Measurements from ENCODE around the gene TTI1.

The TTI1 gene

GRCh38 chr20:38033330-38034107 lies at the start of gene TTI1, which contains the start of gene RPRD1B:
TTI1 (minus strand) TSS chr20:38033456; CDS start chr20:38013816, 19,640 bp downstream.
RPRD1B (plus strand) TSS chr20:38033746; CDS start chr20:38033948, 202 bp downstream.
- DNase-seq, result peak; percentile 85

GRCh38 chr20:38082894-38083293 lies 49.6 kb upstream of the TTI1 start:
- no peak for DNase-seq

DNA sequence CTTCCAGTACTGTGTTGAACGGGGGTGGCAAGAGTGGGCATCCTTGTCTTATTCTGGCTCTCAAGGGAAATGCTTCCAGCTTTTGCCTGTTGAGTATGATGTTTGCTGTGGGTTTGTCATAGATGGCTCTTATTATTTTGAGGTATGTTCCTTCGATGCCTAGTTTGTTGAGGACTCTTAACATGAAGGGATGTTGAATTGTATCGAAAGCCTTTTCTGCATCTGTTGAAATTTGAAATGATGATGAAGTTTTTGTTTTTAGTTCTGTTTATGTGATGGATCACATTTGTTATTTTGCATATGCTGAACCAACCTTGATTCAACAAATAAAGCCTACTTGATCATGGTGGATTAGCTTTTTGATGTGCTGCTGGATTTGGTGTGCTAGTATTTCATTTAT lies 48.3 kb upstream of the TTI1 start:
- no peak for DNase-seq

DNA sequence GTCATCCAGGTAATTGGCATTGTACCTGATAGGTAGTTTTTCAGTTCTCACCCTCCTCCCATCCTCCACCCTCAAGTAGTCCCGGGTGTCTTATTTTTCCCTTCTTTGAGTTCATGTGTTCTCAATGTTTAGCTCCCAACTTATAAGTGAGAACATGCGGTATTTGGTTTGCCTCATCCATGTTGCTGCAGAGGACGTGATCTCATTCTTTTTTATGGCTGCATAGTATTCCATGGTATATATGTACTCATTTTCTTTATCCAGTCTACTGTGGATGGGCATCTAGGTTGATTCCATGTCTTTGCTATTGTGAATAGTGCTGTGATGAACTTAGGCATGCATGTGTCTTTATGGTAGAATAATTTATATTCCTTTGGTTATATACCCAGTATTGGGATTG lies 46.1 kb upstream of the TTI1 start:
- no peak for DNase-seq

GRCh38 chr20:38078084-38078483 lies 44.8 kb upstream of the TTI1 start:
- no peak for DNase-seq

DNA sequence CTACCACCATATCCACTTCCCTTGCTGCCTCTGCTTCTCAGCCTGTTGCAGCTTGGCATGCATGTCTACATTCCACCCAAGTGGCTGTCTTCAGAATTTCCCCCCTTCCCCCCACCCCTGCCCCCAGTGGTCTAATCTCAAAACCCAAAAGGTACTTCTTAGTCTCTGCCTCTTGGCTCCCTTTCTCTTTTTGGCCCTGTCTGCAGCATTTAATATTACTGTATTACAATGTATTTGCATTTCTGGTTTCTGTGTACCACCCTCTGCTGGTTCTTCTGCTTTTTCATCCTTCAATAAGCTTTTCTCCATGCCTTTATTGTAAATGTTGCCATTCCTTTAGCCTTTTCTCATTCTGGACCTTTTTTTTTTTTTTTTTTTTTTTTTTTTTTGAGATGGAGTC lies 43.3 kb upstream of the TTI1 start:
- no peak for DNase-seq

DNA sequence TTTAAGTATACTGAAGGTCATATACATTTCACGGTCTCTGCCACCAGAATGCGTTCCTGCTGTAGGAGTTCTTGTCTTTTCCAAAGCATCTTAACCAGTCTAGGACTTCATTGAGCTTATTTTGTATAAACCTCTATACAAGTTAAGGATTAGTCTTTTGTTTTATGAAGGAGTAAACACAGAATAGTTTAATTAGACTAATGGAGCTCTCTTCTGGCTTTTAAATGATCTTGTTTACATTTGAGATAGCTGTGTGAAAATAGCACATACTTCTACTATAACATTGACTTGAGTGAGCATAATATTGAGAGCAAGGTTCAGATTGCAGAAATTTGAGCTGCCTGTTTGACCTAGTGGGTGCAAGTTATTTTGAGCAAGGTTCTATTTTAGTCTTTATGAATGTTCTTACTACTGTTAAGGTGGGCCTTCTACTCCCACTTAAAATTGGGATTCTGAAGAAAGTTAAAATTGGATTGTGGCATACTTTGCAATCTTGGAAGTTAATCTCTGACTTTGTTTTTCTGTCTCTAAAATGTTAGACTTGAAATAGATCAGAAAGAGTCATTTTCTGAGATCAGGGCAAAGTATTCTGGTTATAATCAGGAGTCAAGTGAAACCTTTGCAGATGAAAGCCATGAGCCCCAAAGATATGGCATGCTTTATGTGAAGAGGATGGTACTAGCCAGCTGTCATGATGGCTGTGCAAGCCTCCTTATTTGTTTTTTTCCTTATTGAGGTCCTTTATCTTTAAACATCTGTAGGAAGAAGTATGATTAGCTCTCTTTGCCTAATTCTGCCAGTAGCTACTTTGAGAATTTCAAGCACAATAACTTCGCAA lies 42.1 kb upstream of the TTI1 start:
- no peak for DNase-seq

- DNase-seq, result no peak
These were observed 40.2 kb upstream of the TTI1 start for GRCh38 chr20:38073307-38074071.

DNA sequence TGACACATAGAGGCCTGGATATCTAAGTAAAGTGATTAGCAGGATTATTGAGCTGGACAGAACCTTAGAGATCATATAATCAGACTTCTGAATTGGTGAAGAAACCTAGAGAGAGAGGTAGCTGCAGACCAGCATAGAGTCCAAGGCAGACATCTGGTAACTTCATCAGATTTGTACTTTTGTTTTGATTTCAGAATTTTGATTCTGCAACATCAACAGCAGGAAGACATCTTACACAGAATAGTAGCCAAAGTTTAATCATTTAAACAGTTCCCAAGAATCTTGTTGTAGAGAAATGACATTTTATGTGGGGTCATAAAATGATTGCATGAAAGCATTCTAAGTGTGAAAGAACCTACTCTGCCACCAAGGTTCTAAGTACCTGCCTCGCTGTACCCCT lies 39.6 kb upstream of the TTI1 start:
- no peak for DNase-seq

GRCh38 chr20:38067717-38068365 lies 34.6 kb upstream of the TTI1 start:
- DNase-seq, result no peak

DNA sequence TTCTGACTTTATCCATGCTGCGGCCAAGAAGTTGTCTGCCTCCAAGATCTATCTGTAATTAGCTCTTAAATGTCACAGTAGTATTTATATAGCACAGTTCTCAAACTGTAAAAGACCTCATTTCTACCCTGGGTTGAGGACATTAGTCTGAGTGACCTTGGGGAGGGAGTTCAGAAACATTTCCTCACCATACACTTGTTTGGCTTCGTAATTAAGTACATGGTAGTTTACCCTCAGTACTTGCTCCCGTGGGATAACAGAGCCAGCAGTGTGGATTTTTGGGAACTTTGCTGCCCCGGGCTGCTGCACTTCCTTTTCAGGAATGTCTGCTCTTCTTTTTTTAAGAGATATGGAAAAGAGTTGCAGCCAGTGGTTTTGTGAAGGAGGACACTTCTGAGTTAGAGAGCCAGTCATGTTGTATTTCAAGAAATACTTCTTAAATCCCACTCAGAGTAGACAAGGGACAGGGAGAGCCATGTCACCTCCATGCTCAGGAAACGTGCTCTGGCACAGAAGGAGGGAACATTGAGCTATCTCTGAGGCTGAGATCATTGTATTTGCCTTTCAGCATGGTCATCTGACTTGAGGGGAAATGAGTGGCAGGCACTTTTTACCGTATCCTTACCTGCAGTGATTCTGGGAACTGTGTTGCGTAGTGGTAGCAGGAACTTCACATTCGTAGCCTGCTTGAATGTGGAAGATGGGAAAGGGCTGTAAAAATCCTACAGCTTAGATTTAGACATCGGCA lies 33.9 kb upstream of the TTI1 start:
- DNase-seq, result no peak

DNA sequence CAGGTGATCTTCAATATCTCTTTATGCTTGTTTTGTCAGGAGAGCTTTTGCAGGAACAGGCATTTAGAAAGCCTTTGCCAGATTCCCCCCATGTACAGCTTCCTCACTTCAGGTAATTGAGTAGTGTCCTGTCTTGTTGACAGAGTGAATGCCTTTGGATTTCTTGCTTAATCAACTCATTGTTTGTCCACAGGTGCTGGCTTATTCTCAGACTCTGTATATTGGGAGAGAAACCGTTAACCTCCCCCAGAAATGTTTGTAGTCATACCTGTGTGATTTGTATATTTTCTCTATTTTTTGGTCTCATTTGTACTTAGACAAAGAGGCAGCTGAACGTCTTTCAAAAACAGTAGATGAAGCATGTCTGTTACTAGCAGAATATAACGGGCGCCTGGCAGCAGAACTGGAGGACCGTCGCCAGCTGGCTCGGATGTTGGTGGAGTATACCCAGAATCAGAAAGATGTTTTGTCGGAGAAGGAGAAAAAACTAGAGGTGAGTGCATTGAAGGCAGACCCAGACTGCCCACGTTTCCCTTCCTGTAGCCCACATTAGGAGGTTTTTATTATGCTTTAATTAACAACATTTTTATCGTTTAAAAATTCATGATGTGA lies 32.6 kb upstream of the TTI1 start:
- no peak for DNase-seq

GRCh38 chr20:38063911-38064530 lies 30.8 kb upstream of the TTI1 start:
- no peak for DNase-seq

DNA sequence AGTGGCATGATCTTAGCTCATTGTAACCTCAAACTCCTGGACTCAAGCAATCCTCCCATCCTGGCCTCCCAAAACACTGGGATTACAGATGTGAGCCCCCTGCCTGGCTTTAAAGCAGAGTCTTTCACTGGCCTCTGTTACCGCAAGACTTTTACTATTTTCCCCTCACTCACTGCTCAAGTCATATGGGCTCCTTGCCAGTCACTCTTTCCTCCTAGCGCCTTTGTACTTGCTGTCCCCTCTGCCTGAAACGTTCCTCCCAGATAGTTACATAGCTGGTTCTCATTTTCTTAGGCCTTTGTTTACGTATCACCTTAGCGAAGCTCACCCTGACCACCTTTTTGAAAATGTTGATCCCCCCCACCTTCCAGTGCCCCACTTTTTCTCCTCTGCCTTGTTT lies 29.6 kb upstream of the TTI1 start:
- DNase-seq, result no peak

DNA sequence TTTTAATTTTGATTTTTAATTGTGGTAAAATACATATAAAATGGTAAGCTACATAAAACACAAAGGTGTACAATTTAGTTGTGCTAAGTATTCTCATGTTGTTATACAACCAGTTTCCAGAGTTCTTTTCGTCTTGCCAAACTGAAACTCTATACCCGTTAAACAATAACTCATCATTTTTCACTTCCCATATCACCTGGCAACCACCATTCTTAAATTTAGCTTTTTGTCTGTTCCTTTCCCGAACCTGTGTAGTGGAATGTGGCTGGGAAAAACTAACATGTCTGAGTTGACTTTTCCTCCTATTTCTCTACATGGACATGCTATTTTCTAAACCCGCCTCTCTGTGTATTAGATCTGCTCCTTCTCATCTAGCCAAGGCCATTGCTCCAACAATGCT lies 27.9 kb upstream of the TTI1 start:
- DNase-seq, result no peak

DNA sequence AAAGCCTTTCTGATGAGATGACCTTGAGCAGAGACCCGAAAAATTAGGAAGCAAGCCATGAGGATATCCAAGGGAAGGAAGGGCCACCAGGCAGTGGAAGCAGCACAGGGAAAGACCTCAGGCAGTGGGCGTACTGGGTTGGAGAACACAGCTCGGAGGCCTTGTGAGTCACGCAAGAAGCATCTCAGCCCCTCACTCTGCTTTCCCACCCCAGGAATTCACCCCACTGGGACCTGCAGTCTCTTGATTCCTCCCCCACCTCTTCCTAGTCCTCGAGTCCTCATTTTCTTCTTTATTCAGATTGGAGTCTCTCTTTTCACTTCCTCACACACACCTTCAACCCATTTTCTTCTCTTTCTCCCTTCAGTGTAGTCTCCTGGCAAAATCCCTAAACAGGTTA lies 27.3 kb upstream of the TTI1 start:
- no peak for DNase-seq

DNA sequence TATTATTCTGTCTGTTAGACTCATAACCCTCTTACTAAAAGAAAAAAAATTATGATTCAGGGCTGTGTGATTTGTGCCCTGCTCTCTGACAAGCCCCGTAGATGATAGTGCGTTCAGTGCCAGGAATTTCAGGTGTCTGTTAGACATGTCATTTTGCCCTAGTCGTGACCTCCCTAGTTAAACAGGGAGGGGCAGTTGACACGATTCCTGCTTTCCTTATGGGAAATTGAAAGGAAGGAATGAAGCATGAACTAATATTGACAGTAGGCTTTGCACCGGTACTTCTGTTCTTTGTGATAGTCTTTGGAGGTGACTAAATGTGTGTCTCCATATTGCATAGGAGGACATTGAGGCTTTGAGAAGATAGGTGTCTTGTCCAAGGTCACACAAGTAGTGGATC lies 26.6 kb upstream of the TTI1 start:
- DNase-seq, result no peak

- peak; percentile 55 for DNase-seq
These were observed 24.2 kb upstream of the TTI1 start for GRCh38 chr20:38057351-38057972.

- no peak for DNase-seq
These were observed 22.6 kb upstream of the TTI1 start for GRCh38 chr20:38055848-38056247.

GRCh38 chr20:38055294-38055693 lies 22.0 kb upstream of the TTI1 start:
- DNase-seq, result no peak

DNA sequence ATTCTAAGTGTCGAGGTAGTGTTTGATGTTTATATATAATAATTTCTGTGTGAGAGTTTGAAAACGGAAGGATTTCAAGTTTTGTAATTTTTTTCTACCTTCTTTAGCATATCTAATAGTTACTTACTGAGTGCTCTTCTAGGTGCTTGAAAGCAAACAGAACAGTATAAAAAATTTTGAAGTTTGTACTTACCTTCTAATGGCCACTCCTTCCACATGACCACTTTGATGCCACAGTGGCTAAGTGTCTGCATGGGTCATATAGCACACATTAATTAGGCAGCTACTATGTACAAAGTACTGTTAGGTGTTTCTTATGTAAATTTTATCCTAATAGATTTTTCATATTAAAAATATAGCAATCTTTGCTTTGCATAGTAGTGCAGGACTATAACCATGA lies 21.4 kb upstream of the TTI1 start:
- no peak for DNase-seq
